ENCODE results near the gene TOPBP1. TPM values are rescaled to one million over a fixed set of nuclear protein-coding genes. Genes with fewer than 3 reads are reported as not detected.
"Not testable (repeated sequence)": the region's sequence is repeated elsewhere in the genome, so short reads cannot be mapped to it uniquely, and the experiment has no call there.

Gene TOPBP1
- total and polyA plus RNA-seq, 2 experiments from 2014 or later, result 15.8 to 42.2 TPM

- no peaks in the 10 kb centered on the region for H3K9me2 ChIP-seq (ENCODE audit: insufficient read depth)
- DNase-seq (ENCODE audit: low spot score) (no peak), ATAC-seq (no peak)
- Mint-ChIP-seq H3K27me3 (ENCODE audit: insufficient read depth, low read depth, poor library complexity) (peaks cover 5% of the 10 kb centered on the region), H3K4me1 (no peaks in the 10 kb centered on the region), H3K4me3 (no peak overlapping the region), H3K9me3 (no peaks in the 10 kb centered on the region), H3K36me3 (ENCODE audit: low read depth) (no peaks in the 10 kb centered on the region), H3K27ac (no peak overlapping the region)
- H3F3A ChIP-seq (replicated peaks; ENCODE audit: low read depth), result no peaks in the 10 kb centered on the region
- no peak overlapping the region for H2AFZ ChIP-seq
- no peak overlapping the region for H3K4me2 ChIP-seq
- H4K20me1 ChIP-seq (replicated peaks; ENCODE audit: insufficient read depth), result no peaks in the 10 kb centered on the region
- H3K36me3 ChIP-seq (ENCODE audit: insufficient read depth), result no peaks in the 10 kb centered on the region
- H3K4me1 ChIP-seq (ENCODE audit: insufficient read depth), result no peaks in the 10 kb centered on the region
- H3K27me3 ChIP-seq (ENCODE audit: insufficient read depth), result no peaks in the 10 kb centered on the region
- no peaks in the 10 kb centered on the region for H3K79me2 ChIP-seq (replicated peaks; ENCODE audit: insufficient read depth)
- H3K27ac ChIP-seq (ENCODE audit: low read depth), result no peak overlapping the region
- no peak overlapping the region for H3K4me3 ChIP-seq
- TF ChIP-seq CREB1 (CRISPR knock-in tag; IDR thresholded peaks at IDR 0.05; ENCODE audit: low read depth) (no peak), EZH2 (IDR thresholded peaks at IDR 0.05; ENCODE audit: low read depth, unreplicated experiment) (no peak), CTCF (conservative IDR thresholded peaks at IDR 0.05; ENCODE audit: low read depth in 2 of 2) (no peak), EZH2phosphoT487 (IDR thresholded peaks at IDR 0.05; ENCODE audit: unreplicated experiment) (no peak), ZNF331 (CRISPR knock-in tag; IDR thresholded peaks at IDR 0.05; ENCODE audit: low read depth) (no peak)
- TF ChIP-seq, protein P1, sequence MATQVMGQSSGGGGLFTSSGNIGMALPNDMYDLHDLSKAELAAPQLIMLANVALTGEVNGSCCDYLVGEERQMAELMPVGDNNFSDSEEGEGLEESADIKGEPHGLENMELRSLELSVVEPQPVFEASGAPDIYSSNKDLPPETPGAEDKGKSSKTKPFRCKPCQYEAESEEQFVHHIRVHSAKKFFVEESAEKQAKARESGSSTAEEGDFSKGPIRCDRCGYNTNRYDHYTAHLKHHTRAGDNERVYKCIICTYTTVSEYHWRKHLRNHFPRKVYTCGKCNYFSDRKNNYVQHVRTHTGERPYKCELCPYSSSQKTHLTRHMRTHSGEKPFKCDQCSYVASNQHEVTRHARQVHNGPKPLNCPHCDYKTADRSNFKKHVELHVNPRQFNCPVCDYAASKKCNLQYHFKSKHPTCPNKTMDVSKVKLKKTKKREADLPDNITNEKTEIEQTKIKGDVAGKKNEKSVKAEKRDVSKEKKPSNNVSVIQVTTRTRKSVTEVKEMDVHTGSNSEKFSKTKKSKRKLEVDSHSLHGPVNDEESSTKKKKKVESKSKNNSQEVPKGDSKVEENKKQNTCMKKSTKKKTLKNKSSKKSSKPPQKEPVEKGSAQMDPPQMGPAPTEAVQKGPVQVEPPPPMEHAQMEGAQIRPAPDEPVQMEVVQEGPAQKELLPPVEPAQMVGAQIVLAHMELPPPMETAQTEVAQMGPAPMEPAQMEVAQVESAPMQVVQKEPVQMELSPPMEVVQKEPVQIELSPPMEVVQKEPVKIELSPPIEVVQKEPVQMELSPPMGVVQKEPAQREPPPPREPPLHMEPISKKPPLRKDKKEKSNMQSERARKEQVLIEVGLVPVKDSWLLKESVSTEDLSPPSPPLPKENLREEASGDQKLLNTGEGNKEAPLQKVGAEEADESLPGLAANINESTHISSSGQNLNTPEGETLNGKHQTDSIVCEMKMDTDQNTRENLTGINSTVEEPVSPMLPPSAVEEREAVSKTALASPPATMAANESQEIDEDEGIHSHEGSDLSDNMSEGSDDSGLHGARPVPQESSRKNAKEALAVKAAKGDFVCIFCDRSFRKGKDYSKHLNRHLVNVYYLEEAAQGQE (IDR thresholded peaks at IDR 0.05; ENCODE audit: unreplicated experiment), result no peak
Observed at GRCh38 chr3:133561679-133562078, 100.1 kb downstream of the TOPBP1 start.

DNA sequence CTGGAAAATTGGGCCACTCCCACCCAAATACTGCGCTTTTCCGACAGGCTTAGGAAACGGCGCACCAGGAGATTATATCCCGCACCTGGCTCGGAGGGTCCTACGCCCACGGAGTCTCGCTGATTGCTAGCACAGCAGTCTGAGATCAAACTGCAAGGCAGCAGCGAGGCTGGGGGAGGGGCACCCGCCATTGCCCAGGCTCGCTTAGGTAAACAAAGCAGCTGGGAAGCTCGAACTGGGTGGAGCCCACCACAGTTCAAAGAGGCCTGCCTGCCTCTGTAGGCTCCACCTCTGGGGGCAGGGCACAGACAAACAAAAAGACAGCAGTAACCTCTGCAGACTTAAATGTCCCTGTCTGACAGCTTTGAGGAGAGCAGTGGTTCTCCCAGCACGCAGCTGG is 110.2 kb downstream of the TOPBP1 start:
- H3K9me2 ChIP-seq (ENCODE audit: insufficient read depth); H3K27ac ChIP-seq (ENCODE audit: low read depth); DNase-seq (ENCODE audit: low spot score); H3K36me3 ChIP-seq (ENCODE audit: insufficient read depth); H4K20me1 ChIP-seq (replicated peaks; ENCODE audit: insufficient read depth); H3K4me2 ChIP-seq; H3K79me2 ChIP-seq (replicated peaks; ENCODE audit: insufficient read depth); H3K4me1 ChIP-seq (ENCODE audit: insufficient read depth); H3K27me3 Mint-ChIP-seq (ENCODE audit: insufficient read depth, low read depth, poor library complexity); H3K4me3 ChIP-seq; H2AFZ ChIP-seq; H3K4me3 Mint-ChIP-seq; H3K27ac Mint-ChIP-seq; H3F3A ChIP-seq (replicated peaks; ENCODE audit: low read depth); H3K27me3 ChIP-seq (ENCODE audit: insufficient read depth); ATAC-seq: not testable (repeated sequence)
- H3K9me3 Mint-ChIP-seq, result peaks cover 23% of the 10 kb centered on the region; the same call in 2 of the 3 replicates
- H3K36me3 Mint-ChIP-seq (ENCODE audit: low read depth), result peaks cover 10% of the 10 kb centered on the region; the same call in 1 of the 3 replicates
- H3K4me1 Mint-ChIP-seq, result peaks cover 14% of the 10 kb centered on the region

Small RNAs within 50 kb of the gene (small RNA-seq; reads per million reads assigned to genes)
- gene RF00438 (ENCODE audit: low replicate concordance) (not detected), gene RNA5SP140 (ENCODE audit: low replicate concordance) (not detected), gene RNU6-678P (ENCODE audit: low replicate concordance) (not detected)

Other genes starting within 250 kb of the TOPBP1 start
- 119 TPM in 2 replicates for gene CDV3, start 88.3 kb downstream of the TOPBP1 start, total RNA-seq (2014; rRNA removed; shearing (Covaris generic))
- 36.6 and 44.1 TPM in 2 replicates for gene CDV3, start 88.3 kb downstream of the TOPBP1 start, polyA plus RNA-seq (2016; fragmentation: Nextera tagmentation; extraction: Ambion mirVana)
- 0.76 and 2.9 TPM in 2 replicates for gene TF, start 84.5 kb upstream of the TOPBP1 start, total RNA-seq (2014; rRNA removed; shearing (Covaris generic))
- gene TF, start 84.5 kb upstream of the TOPBP1 start, polyA plus RNA-seq (2016; fragmentation: Nextera tagmentation; extraction: Ambion mirVana), result 0.03 and 0.16 TPM in 2 replicates
- gene SRPRB, start 143.9 kb upstream of the TOPBP1 start, total RNA-seq (2014; rRNA removed; shearing (Covaris generic)), result 25.3 and 25.6 TPM in 2 replicates
- 25.8 and 36.0 TPM in 2 replicates for gene SRPRB, start 143.9 kb upstream of the TOPBP1 start, polyA plus RNA-seq (2016; fragmentation: Nextera tagmentation; extraction: Ambion mirVana)
- 2.9 and 3.9 TPM in 2 replicates for gene RAB6B, start 233.9 kb upstream of the TOPBP1 start, total RNA-seq (2014; rRNA removed; shearing (Covaris generic))
- gene RAB6B, start 233.9 kb upstream of the TOPBP1 start, polyA plus RNA-seq (2016; fragmentation: Nextera tagmentation; extraction: Ambion mirVana), result 1.2 and 1.4 TPM in 2 replicates